Mucosa of rectum (tissue), 2 donors: ENCODE measurements around the gene CABP1.
A peak's percentile ranks its signal among the peaks of the same experiment; 100 is the strongest.
"Not testable (repeated sequence)": the region's sequence is repeated elsewhere in the genome, so short reads cannot be mapped to it uniquely, and the experiment has no call there.

Experiments
- H3K27ac ChIP-seq, 2 donors: one replicate each; pipeline ENCODE4 v1.7.0; 2013; ENCODE audit warnings: inconsistent platforms in 2 of 2, low read depth in 2 of 2, low read length in 2 of 2
- H3K27me3 ChIP-seq, 2 donors: one replicate each; pipeline ENCODE4 v1.7.0; 2013; ENCODE audit warnings: low read length in 2 of 2; ENCODE audit not compliant: control insufficient read depth in 2 of 2, insufficient read depth in 2 of 2
- H3K36me3 ChIP-seq, 2 donors: one replicate each; pipeline ENCODE4 v1.7.0; 2013; ENCODE audit warnings: low read length in 2 of 2; ENCODE audit not compliant: control insufficient read depth in 2 of 2, insufficient read depth in 2 of 2
- H3K4me1 ChIP-seq, 2 donors: one replicate each; pipeline ENCODE4 v1.7.0; 2013; ENCODE audit warnings: low read length in 2 of 2, mild to moderate bottlenecking in 1 of 2; ENCODE audit not compliant: control insufficient read depth in 2 of 2, insufficient read depth in 2 of 2
- H3K4me3 ChIP-seq, 2 donors: one replicate each; pipeline ENCODE4 v1.7.0; 2013; ENCODE audit warnings: low read length in 2 of 2
- H3K9ac ChIP-seq, 2 donors: one replicate each; pipeline ENCODE4 v1.7.0; 2013; ENCODE audit warnings: low read length in 2 of 2, low read depth in 1 of 2, mild to moderate bottlenecking in 1 of 2
- H3K9me3 ChIP-seq, 2 donors: one replicate each; pipeline ENCODE4 v1.7.0; 2013; ENCODE audit warnings: low read length in 2 of 2; ENCODE audit not compliant: control insufficient read depth in 2 of 2
- donor health status: healthy.
- donor health status: Normal muscosa, but diverticular disease.

CABP1 gene

GRCh38 chr12:120639771-120640721, at the start of gene CABP1:
Gene CABP1, plus strand, starts transcription at chr12:120640626. Its CDS starts 60 bp downstream, at chr12:120640686.
- Histone ChIP-seq H3K4me1 (peaks cover 6 to 9% of the 10 kb centered on the region in 2 donors), H3K27ac (no peak within 1 kb of the TSS), H3K27me3 (peaks cover 17 to 18% of the 10 kb centered on the region in 2 donors), H3K9ac (no peak within 1 kb of the TSS), H3K36me3 (no peaks in the 10 kb centered on the region), H3K9me3 (no peaks in the 10 kb centered on the region), H3K4me3 (peak within 1 kb of the TSS; percentile 37 to 54)

- Histone ChIP-seq H3K27ac (peak overlapping the region; percentile 85 to 86), H3K9ac (peak overlapping the region in 1 of 2 donors; percentile 47), H3K27me3 (no peaks in the 10 kb centered on the region), H3K4me1 (peaks cover 3 to 11% of the 10 kb centered on the region in 2 donors), H3K9me3 (no peaks in the 10 kb centered on the region), H3K4me3 (peak overlapping the region; percentile 5 to 9), H3K36me3 (no peaks in the 10 kb centered on the region)
Measured at GRCh38 chr12:120590741-120591407, 49.6 kb upstream of the CABP1 start.

- Histone ChIP-seq H3K4me1 (peaks cover 3 to 11% of the 10 kb centered on the region in 2 donors), H3K27me3 (no peaks in the 10 kb centered on the region), H3K36me3 (no peaks in the 10 kb centered on the region), H3K9me3 (no peaks in the 10 kb centered on the region), H3K9ac (no peak overlapping the region), H3K27ac (no peak overlapping the region), H3K4me3 (no peak overlapping the region)
Measured at GRCh38 chr12:120592121-120593049, 48.0 kb upstream of the CABP1 start.

GRCh38 chr12:120596901-120597300, 43.5 kb upstream of the CABP1 start:
- Histone ChIP-seq H3K36me3 (no peaks in the 10 kb centered on the region), H3K4me3 (no peak overlapping the region), H3K27me3 (no peaks in the 10 kb centered on the region), H3K9ac (no peak overlapping the region), H3K9me3 (no peaks in the 10 kb centered on the region), H3K4me1 (peaks cover 0 to 3% of the 10 kb centered on the region in 2 donors), H3K27ac (no peak overlapping the region)

GRCh38 chr12:120597861-120598260, 42.6 kb upstream of the CABP1 start:
- Histone ChIP-seq H3K9ac (no peak overlapping the region), H3K27ac (no peak overlapping the region), H3K36me3 (no peaks in the 10 kb centered on the region), H3K9me3 (no peaks in the 10 kb centered on the region), H3K27me3 (no peaks in the 10 kb centered on the region), H3K4me3 (no peak overlapping the region), H3K4me1 (peaks cover 0 to 3% of the 10 kb centered on the region in 2 donors)

- Histone ChIP-seq H3K9ac (no peak overlapping the region), H3K27me3 (no peaks in the 10 kb centered on the region), H3K4me3 (no peak overlapping the region), H3K4me1 (peaks cover 0 to 3% of the 10 kb centered on the region in 2 donors), H3K27ac (no peak overlapping the region), H3K9me3 (no peaks in the 10 kb centered on the region), H3K36me3 (no peaks in the 10 kb centered on the region)
Measured at GRCh38 chr12:120598674-120599463, 41.6 kb upstream of the CABP1 start.

- Histone ChIP-seq H3K9me3 (no peaks in the 10 kb centered on the region), H3K9ac (no peak overlapping the region), H3K36me3 (no peaks in the 10 kb centered on the region), H3K4me1 (peaks cover 0 to 3% of the 10 kb centered on the region in 2 donors), H3K27ac (no peak overlapping the region), H3K4me3 (no peak overlapping the region), H3K27me3 (no peaks in the 10 kb centered on the region)
Measured at GRCh38 chr12:120599672-120600552, 40.5 kb upstream of the CABP1 start.

- H3K4me3 ChIP-seq, H3K27me3 ChIP-seq, H3K9me3 ChIP-seq, H3K9ac ChIP-seq, H3K4me1 ChIP-seq, H3K36me3 ChIP-seq, H3K27ac ChIP-seq: not testable (repeated sequence)
Measured at GRCh38 chr12:120602416-120602815, 38.0 kb upstream of the CABP1 start.
